H1 (cell line): ENCODE measurements around the gene PRR23E. TPM values are rescaled to one million over a fixed set of nuclear protein-coding genes. Genes with fewer than 3 reads are reported as not detected.

ENCODE experiments used
- GABPA ChIP-seq: IDR thresholded peaks from 2 replicates; pipeline ENCODE4 v1.6.1; 2011; ENCODE audit warnings: mild to moderate bottlenecking, low read length, moderate library complexity, borderline replicate concordance; ENCODE audit not compliant: insufficient read depth
- GTF2F1 ChIP-seq: IDR thresholded peaks from 2 replicates; pipeline ENCODE4 v1.6.1; 2012; ENCODE audit warnings: low read depth, low read length, improper control_type of control experiment, borderline replicate concordance
- JUND ChIP-seq: IDR thresholded peaks from 2 replicates; pipeline ENCODE4 v1.6.1; 2011; ENCODE audit warnings: mild to moderate bottlenecking, improper control_type of control experiment, low read length
- RFX5 ChIP-seq: IDR thresholded peaks from 2 replicates; pipeline ENCODE4 v1.6.1; 2011; ENCODE audit warnings: low read depth, low read length, improper control_type of control experiment, borderline replicate concordance
- RNF2 ChIP-seq: fragments of 200-900, 300-1000 bp; sonication (generic); IDR thresholded peaks from 2 replicates; pipeline ENCODE4 v1.7.1; 2016; ENCODE audit warnings: borderline replicate concordance, low read depth, mild to moderate bottlenecking, antibody characterized with exemption, low read length; ENCODE audit not compliant: poor library complexity, severe bottlenecking; ENCODE audit errors: missing control alignments
- RXRA ChIP-seq: IDR thresholded peaks from 2 replicates; pipeline ENCODE4 v1.6.1; 2011; ENCODE audit warnings: low read depth, mild to moderate bottlenecking, low read length, moderate library complexity; ENCODE audit not compliant: insufficient read depth
- SAP30 ChIP-seq: fragments of 300-600 bp; sonication (generic); IDR thresholded peaks from 2 replicates; pipeline ENCODE4 v1.7.1; 2012; ENCODE audit warnings: low read length, moderate library complexity, mild to moderate bottlenecking, inconsistent platforms; ENCODE audit not compliant: insufficient read depth, insufficient replicate concordance
- TAF1 ChIP-seq: IDR thresholded peaks from 2 replicates; pipeline ENCODE4 v1.6.1; 2011; ENCODE audit warnings: mild to moderate bottlenecking, low read depth, low read length
- polyA plus RNA-seq, 7 experiments: library from polyadenylated mRNA; depleted of rRNA in 3 of 7; stranded (reverse) in 5 of 7; unstranded in 2 of 7; fragments of >200 nt in 5 of 7; fragments of 200-250 nt in 2 of 7; gene quantifications; 1 replicate in 5 of 7; 2 replicates in 1 of 7; 4 replicates in 1 of 7; pipeline versions ENCODE4 v1.2.1 to v1.2.3, GENCODE V29; 2011 to 2013; ENCODE audit warnings: missing spikeins in 2 of 7, mixed read lengths in 2 of 7
- total RNA-seq: library from RNA; stranded (reverse); fragmentation: NEBNext Ultra II Directional; extraction: Animal tissue kit (Norgen Biotek cat#: 25700); gene quantifications from 2 replicates; pipeline ENCODE4 v1.2.1, GENCODE V29; 2021
- TF ChIP-seq, protein P1 (sequence below), 3 experiments: IDR thresholded peaks; 1 replicate in 2 of 3; 2 replicates in 1 of 3; pipeline versions ENCODE4 v1.5.1 to v1.6.1; 2011; ENCODE audit warnings: low read length in 3 of 3, mild to moderate bottlenecking in 3 of 3, inconsistent platforms in 2 of 3, low read depth in 1 of 3, moderate library complexity in 1 of 3; ENCODE audit not compliant: insufficient read depth in 1 of 3; ENCODE audit errors: control extremely low read depth in 1 of 3

PRR23E gene
- total and polyA plus RNA-seq, 2 of the 8 experiments (the other 6 are each of a cell fraction or from before 2014, with no cell fraction given) = not detected

DNA sequence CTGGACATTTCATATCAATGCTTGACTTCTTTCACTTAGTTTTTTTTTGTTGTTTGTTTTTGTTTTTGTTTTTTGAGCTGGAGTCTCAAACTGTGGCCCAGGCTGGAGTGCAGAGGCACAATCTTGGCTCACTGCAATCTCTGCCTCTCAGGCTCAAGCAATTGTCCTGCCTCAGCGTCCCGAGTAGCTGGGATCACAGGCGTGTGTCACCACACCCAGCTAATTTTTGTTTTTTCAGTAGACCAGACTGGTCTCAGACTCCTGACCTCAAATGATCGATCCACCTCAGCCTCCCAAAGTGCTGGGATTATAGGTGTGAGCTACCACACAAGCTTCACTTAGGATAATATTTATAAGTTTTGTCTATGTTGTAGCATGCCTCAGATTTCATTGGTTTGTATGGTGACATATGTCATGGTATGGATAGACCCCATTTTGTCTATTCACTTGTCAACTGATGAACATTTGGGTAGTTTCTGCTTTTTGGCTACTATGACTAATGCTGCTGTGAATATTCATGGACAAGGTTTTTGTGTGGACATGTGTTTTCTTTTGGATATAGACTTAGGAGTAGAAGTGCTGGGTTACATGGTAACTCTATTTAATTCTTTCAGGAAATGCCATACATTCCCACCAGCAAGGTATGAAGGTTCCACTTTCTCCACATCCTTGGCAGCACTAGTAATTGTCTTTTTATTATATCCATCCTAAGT lies 6.8 kb upstream of the PRR23E start (continued):
- TF ChIP-seq, protein P1, sequence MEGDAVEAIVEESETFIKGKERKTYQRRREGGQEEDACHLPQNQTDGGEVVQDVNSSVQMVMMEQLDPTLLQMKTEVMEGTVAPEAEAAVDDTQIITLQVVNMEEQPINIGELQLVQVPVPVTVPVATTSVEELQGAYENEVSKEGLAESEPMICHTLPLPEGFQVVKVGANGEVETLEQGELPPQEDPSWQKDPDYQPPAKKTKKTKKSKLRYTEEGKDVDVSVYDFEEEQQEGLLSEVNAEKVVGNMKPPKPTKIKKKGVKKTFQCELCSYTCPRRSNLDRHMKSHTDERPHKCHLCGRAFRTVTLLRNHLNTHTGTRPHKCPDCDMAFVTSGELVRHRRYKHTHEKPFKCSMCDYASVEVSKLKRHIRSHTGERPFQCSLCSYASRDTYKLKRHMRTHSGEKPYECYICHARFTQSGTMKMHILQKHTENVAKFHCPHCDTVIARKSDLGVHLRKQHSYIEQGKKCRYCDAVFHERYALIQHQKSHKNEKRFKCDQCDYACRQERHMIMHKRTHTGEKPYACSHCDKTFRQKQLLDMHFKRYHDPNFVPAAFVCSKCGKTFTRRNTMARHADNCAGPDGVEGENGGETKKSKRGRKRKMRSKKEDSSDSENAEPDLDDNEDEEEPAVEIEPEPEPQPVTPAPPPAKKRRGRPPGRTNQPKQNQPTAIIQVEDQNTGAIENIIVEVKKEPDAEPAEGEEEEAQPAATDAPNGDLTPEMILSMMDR (IDR thresholded peaks at IDR 0.05; ENCODE audit: control extremely low read depth in 1 of 3, insufficient read depth in 1 of 3, low read depth in 1 of 3, low read length in 3 of 3) = no peak
- no peak for TF ChIP-seq GTF2F1
- no peak for TF ChIP-seq TAF1
- no peak for TF ChIP-seq RXRA
- no peak for TF ChIP-seq GABPA
- no peak for TF ChIP-seq RNF2
- TF ChIP-seq JUND = no peak
- TF ChIP-seq SAP30 = no peak
- TF ChIP-seq RFX5 = no peak
- TF ChIP-seq, all 59 proteins: peak for 0
